Left ventricle myocardium inferior (tissue), 1 donor: Measurements from ENCODE around the gene WNT7B. TPM values are rescaled to one million over a fixed set of nuclear protein-coding genes. Genes with fewer than 3 reads are reported as not detected.

ENCODE experiments used
- DNase-seq: peaks from one replicate; pipeline ENCODE4 v3.0.0-alpha.2; 2020
- H3K27ac ChIP-seq: fragments of 200-600 bp; replicated peaks from 2 replicates; pipeline ENCODE4 v1.8.0; 2021
- H3K27me3 ChIP-seq: fragments of 200-600 bp; 2 replicates; pipeline ENCODE4 v1.8.0; 2021; ENCODE audit warnings: low read depth
- H3K36me3 ChIP-seq: fragments of 200-600 bp; 2 replicates; pipeline ENCODE4 v1.8.0; 2021
- H3K4me1 ChIP-seq: fragments of 200-600 bp; 2 replicates; pipeline ENCODE4 v1.8.0; 2021
- H3K4me3 ChIP-seq: fragments of 200-600 bp; 2 replicates; pipeline ENCODE4 v1.8.0; 2021; ENCODE audit warnings: mild to moderate bottlenecking, moderate library complexity
- H3K9me3 ChIP-seq: fragments of 200-600 bp; replicated peaks from 2 replicates; pipeline ENCODE4 v1.8.0; 2021
- CTCF ChIP-seq: fragments of 200-600 bp; IDR thresholded peaks from 2 replicates; pipeline ENCODE4 v1.8.0; 2021; ENCODE audit warnings: antibody characterized with exemption, mild to moderate bottlenecking, borderline replicate concordance
- intact Hi-C: fragments of 100-400 bp; cut with micrococcal nuclease; formaldehyde crosslinking; loops from one replicate; pipeline ENCODE4 v1.11.0; 2022
- total RNA-seq: library from RNA; stranded (reverse); fragmentation: NEBNext Ultra II Directional; extraction: Animal tissue kit (Norgen Biotek cat#: 25700); gene quantifications from one replicate; pipeline ENCODE4 v1.2.1, GENCODE V29; 2021
- donor health status: DM: no; HTN: yes; CAD: no; lungs with severe emphysema.

WNT7B gene
- total RNA-seq, 1 donor from 2014 or later = not detected

DNA sequence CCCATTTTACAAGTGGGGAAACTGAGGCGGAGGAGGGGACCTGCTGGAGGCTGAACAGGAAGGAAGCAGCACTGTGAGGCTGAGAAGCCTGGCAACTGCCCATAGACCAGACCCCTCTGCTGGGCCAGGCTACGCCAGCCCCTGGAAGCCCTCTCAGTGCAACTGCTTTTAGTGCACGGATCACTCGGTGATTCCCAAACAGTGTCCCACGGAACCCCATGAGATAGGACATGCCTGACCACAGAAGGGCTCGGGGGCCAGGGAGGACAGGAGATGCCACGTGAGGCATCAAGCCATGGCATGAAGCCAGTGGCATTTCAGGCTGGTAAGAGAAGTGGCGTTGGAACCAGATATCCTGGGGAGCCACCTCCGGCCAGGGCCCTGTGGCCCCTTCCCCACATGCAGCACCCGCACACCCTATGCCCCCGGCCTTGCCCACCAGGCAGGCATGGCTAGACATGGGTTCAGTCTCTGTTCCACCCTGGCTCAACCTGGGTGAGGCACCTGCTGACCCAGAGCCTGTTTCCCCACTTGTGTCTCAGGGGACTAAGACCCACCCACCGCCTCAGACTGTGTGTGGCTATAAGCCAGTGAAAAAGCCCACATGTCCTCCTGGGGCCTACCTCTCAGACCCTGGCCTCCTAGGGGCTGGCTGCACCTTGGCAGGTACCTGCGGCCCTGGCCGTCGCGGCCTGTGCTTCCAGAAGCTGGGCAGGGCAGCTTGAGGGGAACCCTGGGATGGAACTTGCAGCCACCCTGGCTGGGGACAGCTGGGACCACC lies 84.1 kb downstream of the WNT7B start:
- peaks cover 71% of the 10 kb centered on the region for H3K27me3 ChIP-seq
- H3K4me1 ChIP-seq = no peaks in the 10 kb centered on the region

DNA sequence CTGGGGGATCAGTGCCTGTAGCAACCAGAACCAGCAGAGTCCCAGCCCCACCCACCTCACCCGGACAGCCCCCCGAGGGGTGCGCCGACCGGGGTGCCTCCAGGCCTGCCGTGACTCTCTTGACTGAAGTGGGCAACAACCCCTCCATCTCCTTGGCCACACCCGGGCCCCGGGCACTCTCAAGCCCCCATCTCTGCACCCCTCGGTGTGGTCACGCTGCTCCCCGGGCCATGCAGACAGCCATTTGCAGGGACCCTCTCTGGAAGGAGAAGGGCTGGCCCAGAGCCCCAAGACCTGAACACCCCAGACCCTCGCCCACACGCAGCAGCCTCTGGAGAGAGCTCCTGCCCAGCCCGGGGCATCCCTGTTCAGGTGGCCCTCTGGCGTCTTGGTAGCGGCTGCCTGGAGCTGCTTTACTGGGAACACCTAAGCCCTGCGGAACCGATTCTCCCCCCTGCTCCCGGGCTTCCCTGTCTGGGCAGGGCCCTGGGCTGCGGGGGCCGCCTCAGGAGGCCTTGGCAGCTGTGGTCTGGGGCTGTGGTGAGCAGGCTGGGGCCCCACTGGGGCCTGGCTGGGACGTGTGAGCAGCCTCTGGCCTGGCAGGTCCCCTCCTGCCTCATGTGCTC lies 84.9 kb downstream of the WNT7B start:
- DNase-seq = peak; percentile 6
- no peak for TF ChIP-seq CTCF
- H3K27me3 ChIP-seq = peaks cover 69% of the 10 kb centered on the region

More for the DNA sequence above, 84.1 kb downstream of the WNT7B start:
- intact Hi-C loops = no loop called here
- no peak for TF ChIP-seq CTCF
- no peaks in the 10 kb centered on the region for H3K36me3 ChIP-seq
- no peak overlapping the region for H3K27ac ChIP-seq
- H3K9me3 ChIP-seq = no peaks in the 10 kb centered on the region
- no peak overlapping the region for H3K4me3 ChIP-seq
- peak; percentile 11 for DNase-seq

DNA sequence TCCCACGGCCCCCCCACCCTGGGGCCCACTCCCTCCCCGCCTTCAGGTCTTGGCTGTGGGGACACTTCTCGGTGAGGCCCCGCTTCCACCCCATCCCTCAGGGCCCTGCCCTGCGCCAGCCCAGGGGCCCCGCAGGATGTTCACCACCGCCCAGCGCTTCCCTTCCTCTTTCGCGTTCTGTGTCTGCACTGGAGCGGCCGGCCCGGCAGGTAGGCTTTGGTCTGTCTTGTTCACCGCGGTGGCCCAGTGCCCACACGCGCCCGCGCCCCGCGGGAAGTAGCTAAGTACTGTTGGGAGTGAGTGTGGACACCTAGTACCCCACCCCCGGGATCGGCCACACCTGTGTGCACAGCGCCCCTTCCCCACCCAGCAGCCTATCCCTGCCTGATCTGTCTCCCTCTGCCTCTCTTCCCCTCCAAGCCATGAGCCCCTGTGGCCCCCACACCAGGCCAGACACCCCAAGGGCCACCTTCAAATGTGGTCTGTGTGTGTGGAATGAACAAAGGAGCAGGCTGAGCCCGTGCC lies 85.4 kb downstream of the WNT7B start:
- intact Hi-C loops = no loop called here
- Histone ChIP-seq H3K9me3 (no peaks in the 10 kb centered on the region), H3K27ac (no peak overlapping the region), H3K4me3 (no peak overlapping the region), H3K4me1 (no peaks in the 10 kb centered on the region), H3K27me3 (peaks cover 71% of the 10 kb centered on the region), H3K36me3 (no peaks in the 10 kb centered on the region)
- DNase-seq = peak; percentile 10
- no peak for TF ChIP-seq CTCF

More for the DNA sequence above, 84.9 kb downstream of the WNT7B start:
- Histone ChIP-seq H3K36me3 (no peaks in the 10 kb centered on the region), H3K4me3 (no peak overlapping the region), H3K4me1 (no peaks in the 10 kb centered on the region), H3K27ac (no peak overlapping the region), H3K9me3 (no peaks in the 10 kb centered on the region)
- intact Hi-C loops = no loop called here

DNA sequence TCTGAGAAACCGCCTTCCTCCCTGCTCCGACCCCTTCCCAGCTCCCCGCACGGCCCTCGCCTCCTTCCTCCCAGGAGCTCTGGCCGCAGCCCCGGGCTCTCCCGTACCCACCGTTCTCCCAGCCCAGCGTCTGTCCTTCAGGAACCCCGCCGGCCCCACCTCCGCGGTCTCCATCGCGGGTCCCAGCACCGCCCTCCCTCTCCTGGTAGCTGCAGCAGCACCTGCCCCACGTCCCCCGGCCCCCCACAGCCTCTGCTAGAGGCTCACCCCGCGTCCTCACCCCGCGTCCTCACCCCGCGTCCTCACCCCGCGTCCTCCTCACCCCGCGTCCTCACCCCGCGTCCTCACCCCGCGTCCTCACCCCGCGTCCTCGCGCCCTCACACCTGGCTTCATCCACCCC lies 85.9 kb downstream of the WNT7B start:
- no peak for TF ChIP-seq CTCF
- intact Hi-C loops = no loop called here
- Histone ChIP-seq H3K27ac (no peak overlapping the region), H3K9me3 (no peaks in the 10 kb centered on the region), H3K4me3 (no peak overlapping the region), H3K36me3 (no peaks in the 10 kb centered on the region), H3K4me1 (peaks cover 1% of the 10 kb centered on the region), H3K27me3 (peaks cover 70% of the 10 kb centered on the region)
- DNase-seq = peak; percentile 16

- H3K27ac ChIP-seq = no peak overlapping the region
- H3K4me3 ChIP-seq = no peak overlapping the region
- intact Hi-C loops = no loop called here
- H3K36me3 ChIP-seq = no peaks in the 10 kb centered on the region
- H3K4me1 ChIP-seq = peaks cover 9% of the 10 kb centered on the region
- H3K27me3 ChIP-seq = peaks cover 71% of the 10 kb centered on the region
- no peak for TF ChIP-seq CTCF
- DNase-seq = no peak
- H3K9me3 ChIP-seq = no peaks in the 10 kb centered on the region
Measured at GRCh38 chr22:45890351-45890635, 86.7 kb downstream of the WNT7B start.
